ENCODE data around the gene NEB.

DNA sequence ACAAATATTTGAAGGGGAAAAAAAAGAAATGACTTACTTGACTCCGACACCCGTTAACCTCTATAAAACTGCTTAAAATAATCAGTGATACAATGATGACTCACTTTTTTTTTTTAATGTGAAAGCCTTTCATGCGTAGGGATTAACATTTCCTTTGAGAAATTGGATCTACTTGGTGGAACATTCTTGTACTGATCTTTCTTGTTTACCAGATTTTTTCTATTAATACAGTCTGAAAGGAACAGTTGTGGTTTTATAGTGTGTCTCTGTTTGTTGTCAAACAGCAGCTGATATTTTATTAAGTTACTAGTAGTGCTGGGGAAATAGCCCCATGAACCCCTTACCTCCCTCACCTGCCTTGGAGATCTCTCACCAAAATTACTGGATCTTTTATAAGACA is 40.2 kb upstream of the NEB start:
- TF ChIP-seq CTCF (IDR thresholded peaks at IDR 0.05) (no peak), EZH2 (IDR thresholded peaks at IDR 0.05; ENCODE audit: borderline replicate concordance, insufficient read depth, low read depth, low read length, poor library complexity, severe bottlenecking) (no peak)
